KBM-7 (cell line): ENCODE results near the gene SNAP47.

ENCODE experiments used
- DNase-seq: peaks from one replicate; pipeline ENCODE4 v3.0.0-alpha.2; 2015
- in situ Hi-C: fragments of 300-500 bp; cut with MboI; formaldehyde crosslinking; loops from 2 replicates; pipeline ENCODE4 v1.14.3; 2020; ENCODE audit warnings: low sequenced_read_pairs, low pct_unique_long_range_greater_than_20kb, mixed read lengths

Gene SNAP47

GRCh38 chr1:227790868-227791267 is 55.6 kb downstream of the SNAP47 start:
- in situ Hi-C loops, result no loop called here

GRCh38 chr1:227791425-227792143 is 56.3 kb downstream of the SNAP47 start:
- in situ Hi-C loops, result no loop called here
- DNase-seq, result no peak

More at GRCh38 chr1:227790868-227791267, 55.6 kb downstream of the SNAP47 start:
- DNase-seq, result no peak

- in situ Hi-C loops, result no loop called here
- DNase-seq, result no peak
These were observed 57.2 kb downstream of the SNAP47 start for GRCh38 chr1:227792216-227793078.

- in situ Hi-C loops, result no loop called here
- no peak for DNase-seq
These were observed 58.1 kb downstream of the SNAP47 start for GRCh38 chr1:227793079-227793947.

GRCh38 chr1:227793948-227794816 is 58.9 kb downstream of the SNAP47 start:
- no peak for DNase-seq
- in situ Hi-C loops, result no loop called here

GRCh38 chr1:227794817-227795192 is 59.6 kb downstream of the SNAP47 start:
- in situ Hi-C loops, result no loop called here
- no peak for DNase-seq

GRCh38 chr1:227795732-227796131 is 60.5 kb downstream of the SNAP47 start:
- DNase-seq, result no peak
- in situ Hi-C loops, result no loop called here

- no peak for DNase-seq
- in situ Hi-C loops, result no loop called here
These were observed 61.2 kb downstream of the SNAP47 start for GRCh38 chr1:227796359-227796915.

GRCh38 chr1:227797144-227797543 is 61.9 kb downstream of the SNAP47 start:
- DNase-seq, result no peak
- in situ Hi-C loops, result no loop called here

- DNase-seq, result no peak
- in situ Hi-C loops, result no loop called here
These were observed 62.4 kb downstream of the SNAP47 start for GRCh38 chr1:227797625-227798024.

GRCh38 chr1:227798078-227798802 is 63.0 kb downstream of the SNAP47 start:
- in situ Hi-C loops, result no loop called here

GRCh38 chr1:227799756-227800155 is 64.5 kb downstream of the SNAP47 start:
- no peak for DNase-seq
- in situ Hi-C loops, result no loop called here

More at GRCh38 chr1:227798078-227798802, 63.0 kb downstream of the SNAP47 start:
- no peak for DNase-seq

GRCh38 chr1:227803933-227804332 is 68.7 kb downstream of the SNAP47 start:
- in situ Hi-C loops, result no loop called here

GRCh38 chr1:227805606-227806197 is 70.5 kb downstream of the SNAP47 start:
- in situ Hi-C loops, result no loop called here
- no peak for DNase-seq

More at GRCh38 chr1:227803933-227804332, 68.7 kb downstream of the SNAP47 start:
- DNase-seq, result no peak

GRCh38 chr1:227808566-227808965 is 73.3 kb downstream of the SNAP47 start:
- in situ Hi-C loops, result no loop called here
- DNase-seq, result no peak

GRCh38 chr1:227809026-227809425 is 73.8 kb downstream of the SNAP47 start:
- DNase-seq, result no peak
- in situ Hi-C loops, result no loop called here

GRCh38 chr1:227813962-227814361 is 78.7 kb downstream of the SNAP47 start:
- DNase-seq, result no peak
- in situ Hi-C loops, result no loop called here
